Liver (tissue), 9 donors: ENCODE results near the gene C1orf210. TPM values are rescaled to one million over a fixed set of nuclear protein-coding genes. Genes with fewer than 3 reads are reported as not detected.

Experiments
- DNase-seq: peaks from one replicate; pipeline ENCODE4 v3.0.0-alpha.2; 2017; ENCODE audit warnings: low spot score
- H3K27ac ChIP-seq, 2 donors: one replicate each; pipeline ENCODE4 v1.7.0; 2013; ENCODE audit warnings: inconsistent platforms in 2 of 2, low read length in 2 of 2, control low read depth in 1 of 2, low read depth in 1 of 2, mild to moderate bottlenecking in 1 of 2
- H3K27me3 ChIP-seq, 4 donors: one replicate each; pipeline versions ENCODE4 v1.6.1 to v1.7.0; 2013; ENCODE audit warnings: low read length in 3 of 4, inconsistent platforms in 1 of 4, mild to moderate bottlenecking in 1 of 4, moderate library complexity in 1 of 4; ENCODE audit not compliant: control insufficient read depth in 4 of 4, insufficient read depth in 4 of 4
- H3K36me3 ChIP-seq, 4 donors: one replicate each; pipeline versions ENCODE4 v1.6.1 to v1.7.0; 2013; ENCODE audit warnings: low read length in 3 of 4, mild to moderate bottlenecking in 3 of 4, low read depth in 1 of 4, moderate library complexity in 1 of 4; ENCODE audit not compliant: control insufficient read depth in 4 of 4, insufficient read depth in 3 of 4
- H3K4me1 ChIP-seq, 4 donors: one replicate each; pipeline versions ENCODE4 v1.6.1 to v1.7.0; 2013; ENCODE audit warnings: low read length in 3 of 4, mild to moderate bottlenecking in 3 of 4, moderate library complexity in 1 of 4; ENCODE audit not compliant: control insufficient read depth in 4 of 4, insufficient read depth in 4 of 4
- H3K4me3 ChIP-seq, 3 donors: one replicate each; pipeline versions ENCODE4 v1.6.1 to v1.7.0; 2013; ENCODE audit warnings: low read length in 3 of 3, control low read depth in 1 of 3, low read depth in 1 of 3, mild to moderate bottlenecking in 1 of 3
- H3K9ac ChIP-seq, 2 donors: one replicate each; pipeline ENCODE4 v1.7.0; 2013; ENCODE audit warnings: low read length in 2 of 2, mild to moderate bottlenecking in 2 of 2, moderate library complexity in 2 of 2, control low read depth in 1 of 2, low read depth in 1 of 2
- H3K9me3 ChIP-seq, 4 donors: one replicate each; pipeline versions ENCODE4 v1.6.1 to v1.7.0; 2013; ENCODE audit warnings: low read length in 3 of 4; ENCODE audit not compliant: control insufficient read depth in 4 of 4
- EGR1 ChIP-seq, 2 donors: IDR thresholded peaks; 2 replicates each; pipeline ENCODE4 v1.6.1; 2016 to 2018; ENCODE audit warnings: antibody characterized with exemption in 2 of 2, low read depth in 2 of 2
- FOXA1 ChIP-seq: IDR thresholded peaks from 2 replicates; pipeline ENCODE4 v1.6.1; 2016; ENCODE audit warnings: antibody characterized with exemption
- FOXA2 ChIP-seq: IDR thresholded peaks from 2 replicates; pipeline ENCODE4 v1.6.1; 2016; ENCODE audit warnings: antibody characterized with exemption
- GABPA ChIP-seq, 2 donors: IDR thresholded peaks in 1 of 2; conservative IDR thresholded peaks in 1 of 2; 2 replicates each; pipeline ENCODE4 v1.6.1; 2016; ENCODE audit warnings: antibody characterized with exemption in 2 of 2, mild to moderate bottlenecking in 1 of 2, moderate library complexity in 1 of 2
- HNF4A ChIP-seq, 2 donors: conservative IDR thresholded peaks; 2 replicates each; pipeline ENCODE4 v1.6.1; 2016; ENCODE audit warnings: antibody characterized with exemption in 2 of 2, mild to moderate bottlenecking in 2 of 2
- HNF4G ChIP-seq: IDR thresholded peaks from 2 replicates; pipeline ENCODE4 v1.6.1; 2016; ENCODE audit warnings: antibody characterized with exemption
- JUND ChIP-seq, 2 donors: IDR thresholded peaks; 2 replicates each; pipeline ENCODE4 v1.6.1; 2016; ENCODE audit warnings: antibody characterized with exemption in 2 of 2
- NR2F2 ChIP-seq: IDR thresholded peaks from 2 replicates; pipeline ENCODE4 v1.6.1; 2016; ENCODE audit warnings: antibody characterized with exemption
- RAD21 ChIP-seq, 2 donors: IDR thresholded peaks; 2 replicates each; pipeline ENCODE4 v1.6.1; 2016; ENCODE audit warnings: antibody characterized with exemption in 2 of 2, mild to moderate bottlenecking in 2 of 2
- RXRA ChIP-seq, 2 donors: IDR thresholded peaks; 2 replicates each; pipeline ENCODE4 v1.6.1; 2017 to 2018; ENCODE audit warnings: antibody characterized with exemption in 2 of 2, mild to moderate bottlenecking in 1 of 2
- SP1 ChIP-seq: IDR thresholded peaks from 2 replicates; pipeline ENCODE4 v1.6.1; 2018; ENCODE audit warnings: antibody characterized with exemption, mild to moderate bottlenecking
- TAF1 ChIP-seq: conservative IDR thresholded peaks from 2 replicates; pipeline ENCODE4 v1.6.1; 2016; ENCODE audit warnings: antibody characterized with exemption, mild to moderate bottlenecking
- YY1 ChIP-seq: IDR thresholded peaks from 2 replicates; pipeline ENCODE4 v1.6.1; 2016; ENCODE audit warnings: antibody characterized with exemption, mild to moderate bottlenecking
- WGBS: extraction: QIAGEN DNeasy Blood & Tissue Kit; methylation state at CpG from one replicate; pipeline ENCODE4 v1.1.7; 2013; 5-methylcytosine and 5-hydroxymethylcytosine counted together
- polyA plus RNA-seq, 2 donors: library from polyadenylated mRNA; stranded (reverse) in 1 of 2; unstranded in 1 of 2; fragments of 200-250 nt in 1 of 2; fragments of >200 nt in 1 of 2; fragmentation: Nextera tagmentation in 1 of 2; extraction: Ambion mirVana in 1 of 2; gene quantifications; one replicate each; pipeline versions ENCODE4 v1.2.1 to v1.2.3, GENCODE V29; 2013 to 2015
- total RNA-seq, 2 donors: library from RNA; depleted of rRNA; stranded (reverse); fragments of >200 nt; gene quantifications; one replicate each; pipeline ENCODE4 v1.2.3, GENCODE V29; 2014
- TF ChIP-seq, protein P1 (sequence below): IDR thresholded peaks from 2 replicates; pipeline ENCODE4 v1.6.1; 2016; ENCODE audit warnings: antibody characterized with exemption
- TF ChIP-seq, protein P2 (sequence below): IDR thresholded peaks from 2 replicates; pipeline ENCODE4 v1.6.1; 2016; ENCODE audit warnings: antibody characterized with exemption
- TF ChIP-seq, protein P3 (sequence below): IDR thresholded peaks from 2 replicates; pipeline ENCODE4 v1.6.1; 2016; ENCODE audit warnings: antibody characterized with exemption, mild to moderate bottlenecking
- donor health status: healthy.
- donor health status: healthy.
- donor health status: healthy.
- donor health status: healthy.
- donor health status: healthy.

C1orf210 gene
- total and polyA plus RNA-seq, 4 donors = 0.75 to 5.0 (median 1.2) TPM

DNA sequence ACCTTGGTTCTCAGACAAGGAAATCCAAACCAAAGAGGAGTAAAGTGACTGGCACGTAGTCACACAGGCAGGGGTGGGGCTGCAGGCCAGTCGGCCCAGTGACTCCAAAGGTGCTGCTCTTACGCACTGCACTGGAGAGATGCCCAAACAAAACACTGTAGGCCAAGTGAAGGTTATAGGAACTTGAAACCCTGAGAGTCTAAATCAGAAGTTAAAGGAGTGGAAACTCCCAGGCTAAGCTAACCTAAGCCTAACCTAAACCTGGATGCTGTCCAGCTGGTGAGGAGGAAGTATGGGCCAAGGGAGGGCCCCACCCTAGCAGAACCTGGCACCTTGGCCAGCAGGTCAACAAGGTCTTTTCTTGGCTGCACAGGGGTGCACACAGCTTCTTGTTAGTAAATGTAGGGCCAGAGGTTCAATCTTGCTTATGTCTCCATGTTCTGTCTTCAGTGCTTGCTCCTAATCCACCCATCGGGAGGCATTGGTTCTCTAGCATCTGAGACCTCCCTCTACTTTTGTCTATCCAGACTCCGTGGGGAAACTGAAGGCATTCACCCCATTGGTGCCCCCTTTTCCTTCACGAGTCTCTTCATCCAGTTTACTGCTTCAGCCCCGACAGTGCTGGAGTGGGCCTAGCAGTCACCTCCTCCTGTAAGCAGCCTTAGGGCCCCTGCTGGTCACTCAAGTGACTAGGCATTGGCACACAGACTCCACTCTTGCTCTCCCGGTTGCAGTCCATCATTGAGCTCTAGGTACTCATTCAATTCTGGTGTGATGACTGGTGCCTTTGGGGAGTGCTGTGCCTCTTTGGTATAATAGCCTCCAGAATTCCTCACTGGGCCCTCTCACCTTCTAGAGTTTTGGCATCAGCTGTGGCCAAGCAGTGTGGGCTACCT lies 28.5 kb downstream of the C1orf210 start (continued):
- TF ChIP-seq YY1 (no peak), GABPA (IDR thresholded peaks at IDR 0.05 in 1 of 2, conservative IDR thresholded peaks at IDR 0.05 in 1 of 2) (no peak)

DNA sequence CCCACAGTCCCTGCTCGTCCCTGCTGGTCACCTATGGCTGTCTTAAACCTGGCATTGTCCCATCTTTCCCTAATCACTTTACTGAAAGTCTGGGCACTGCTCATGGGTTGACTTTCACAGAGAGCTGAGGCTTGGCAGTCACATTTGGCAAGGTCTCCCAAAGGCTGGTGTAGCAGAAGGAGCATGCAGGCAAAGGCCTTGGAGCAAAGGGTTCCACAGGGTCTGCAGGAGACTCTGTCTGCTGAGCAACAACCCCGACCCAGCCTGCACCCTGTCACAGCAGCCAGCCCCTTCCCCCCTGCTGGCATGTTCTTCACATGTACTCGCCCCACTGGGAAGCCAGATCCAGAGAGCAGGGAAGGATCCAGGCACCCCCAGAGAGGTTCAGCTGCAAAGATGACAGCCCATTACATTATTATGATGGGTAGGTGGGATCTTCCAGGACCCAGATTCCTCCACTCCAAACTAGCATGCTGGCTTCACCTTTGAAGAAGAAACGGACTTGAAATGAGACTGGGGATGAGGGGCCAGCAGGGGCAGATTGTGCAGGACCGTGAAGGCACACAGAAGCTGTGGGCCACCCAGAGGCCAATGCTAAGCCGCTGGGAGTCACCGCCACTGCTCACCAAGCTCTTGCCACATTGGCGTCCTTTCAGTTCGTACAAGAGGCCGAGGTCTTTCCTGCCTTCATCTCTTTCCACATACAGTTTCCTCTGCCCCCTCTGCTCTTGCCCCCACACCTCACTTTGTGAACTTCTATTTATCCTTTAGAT lies 29.8 kb downstream of the C1orf210 start:
- Histone ChIP-seq H3K27me3 (no peaks in the 10 kb centered on the region), H3K9me3 (no peaks in the 10 kb centered on the region), H3K27ac (no peak overlapping the region), H3K36me3 (no peaks in the 10 kb centered on the region), H3K4me1 (peaks cover 11 to 42% (median 37%) of the 10 kb centered on the region in 4 donors), H3K9ac (no peak overlapping the region), H3K4me3 (no peak overlapping the region)
- TF ChIP-seq, protein P1, sequence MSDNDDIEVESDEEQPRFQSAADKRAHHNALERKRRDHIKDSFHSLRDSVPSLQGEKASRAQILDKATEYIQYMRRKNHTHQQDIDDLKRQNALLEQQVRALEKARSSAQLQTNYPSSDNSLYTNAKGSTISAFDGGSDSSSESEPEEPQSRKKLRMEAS = no peak
- no peak for TF ChIP-seq RAD21 (IDR thresholded peaks at IDR 0.05)
- no peak for TF ChIP-seq NR2F2
- no peak for TF ChIP-seq GABPA (IDR thresholded peaks at IDR 0.05 in 1 of 2, conservative IDR thresholded peaks at IDR 0.05 in 1 of 2)
- TF ChIP-seq, protein P2, sequence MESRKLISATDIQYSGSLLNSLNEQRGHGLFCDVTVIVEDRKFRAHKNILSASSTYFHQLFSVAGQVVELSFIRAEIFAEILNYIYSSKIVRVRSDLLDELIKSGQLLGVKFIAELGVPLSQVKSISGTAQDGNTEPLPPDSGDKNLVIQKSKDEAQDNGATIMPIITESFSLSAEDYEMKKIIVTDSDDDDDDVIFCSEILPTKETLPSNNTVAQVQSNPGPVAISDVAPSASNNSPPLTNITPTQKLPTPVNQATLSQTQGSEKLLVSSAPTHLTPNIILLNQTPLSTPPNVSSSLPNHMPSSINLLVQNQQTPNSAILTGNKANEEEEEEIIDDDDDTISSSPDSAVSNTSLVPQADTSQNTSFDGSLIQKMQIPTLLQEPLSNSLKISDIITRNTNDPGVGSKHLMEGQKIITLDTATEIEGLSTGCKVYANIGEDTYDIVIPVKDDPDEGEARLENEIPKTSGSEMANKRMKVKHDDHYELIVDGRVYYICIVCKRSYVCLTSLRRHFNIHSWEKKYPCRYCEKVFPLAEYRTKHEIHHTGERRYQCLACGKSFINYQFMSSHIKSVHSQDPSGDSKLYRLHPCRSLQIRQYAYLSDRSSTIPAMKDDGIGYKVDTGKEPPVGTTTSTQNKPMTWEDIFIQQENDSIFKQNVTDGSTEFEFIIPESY = no peak
- TF ChIP-seq FOXA1 = no peak
- TF ChIP-seq TAF1 = no peak
- 75% methylated on average over 10 of the region's 10 CpGs for WGBS
- peak; percentile 24 for DNase-seq

DNA sequence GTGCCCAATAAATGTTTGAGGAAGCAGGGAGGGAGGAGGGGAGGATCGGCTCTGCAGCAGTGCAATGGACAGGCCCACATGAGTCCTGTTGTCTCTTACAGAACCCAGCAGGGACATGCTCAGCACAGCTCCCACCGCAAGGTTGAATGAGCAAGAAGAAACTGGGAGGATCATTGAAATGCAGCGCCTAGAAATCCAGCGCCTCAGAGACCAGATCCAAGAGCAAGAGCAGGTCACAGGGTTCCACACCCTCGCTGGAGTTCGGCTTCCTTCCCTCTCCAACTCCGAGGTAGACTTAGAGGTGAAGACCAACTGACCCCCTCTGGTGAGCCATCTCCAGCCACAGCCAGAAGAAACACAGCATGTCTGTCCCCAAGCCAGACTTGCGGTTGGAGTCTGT lies 31.5 kb downstream of the C1orf210 start:
- no peaks in the 10 kb centered on the region for H3K36me3 ChIP-seq
- no peak overlapping the region for H3K4me3 ChIP-seq
- TF ChIP-seq, protein P2 = no peak
- TF ChIP-seq, protein P3, sequence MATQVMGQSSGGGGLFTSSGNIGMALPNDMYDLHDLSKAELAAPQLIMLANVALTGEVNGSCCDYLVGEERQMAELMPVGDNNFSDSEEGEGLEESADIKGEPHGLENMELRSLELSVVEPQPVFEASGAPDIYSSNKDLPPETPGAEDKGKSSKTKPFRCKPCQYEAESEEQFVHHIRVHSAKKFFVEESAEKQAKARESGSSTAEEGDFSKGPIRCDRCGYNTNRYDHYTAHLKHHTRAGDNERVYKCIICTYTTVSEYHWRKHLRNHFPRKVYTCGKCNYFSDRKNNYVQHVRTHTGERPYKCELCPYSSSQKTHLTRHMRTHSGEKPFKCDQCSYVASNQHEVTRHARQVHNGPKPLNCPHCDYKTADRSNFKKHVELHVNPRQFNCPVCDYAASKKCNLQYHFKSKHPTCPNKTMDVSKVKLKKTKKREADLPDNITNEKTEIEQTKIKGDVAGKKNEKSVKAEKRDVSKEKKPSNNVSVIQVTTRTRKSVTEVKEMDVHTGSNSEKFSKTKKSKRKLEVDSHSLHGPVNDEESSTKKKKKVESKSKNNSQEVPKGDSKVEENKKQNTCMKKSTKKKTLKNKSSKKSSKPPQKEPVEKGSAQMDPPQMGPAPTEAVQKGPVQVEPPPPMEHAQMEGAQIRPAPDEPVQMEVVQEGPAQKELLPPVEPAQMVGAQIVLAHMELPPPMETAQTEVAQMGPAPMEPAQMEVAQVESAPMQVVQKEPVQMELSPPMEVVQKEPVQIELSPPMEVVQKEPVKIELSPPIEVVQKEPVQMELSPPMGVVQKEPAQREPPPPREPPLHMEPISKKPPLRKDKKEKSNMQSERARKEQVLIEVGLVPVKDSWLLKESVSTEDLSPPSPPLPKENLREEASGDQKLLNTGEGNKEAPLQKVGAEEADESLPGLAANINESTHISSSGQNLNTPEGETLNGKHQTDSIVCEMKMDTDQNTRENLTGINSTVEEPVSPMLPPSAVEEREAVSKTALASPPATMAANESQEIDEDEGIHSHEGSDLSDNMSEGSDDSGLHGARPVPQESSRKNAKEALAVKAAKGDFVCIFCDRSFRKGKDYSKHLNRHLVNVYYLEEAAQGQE = no peak
- TF ChIP-seq SP1 (no peak), NR2F2 (no peak), JUND (IDR thresholded peaks at IDR 0.05) (no peak), RXRA (IDR thresholded peaks at IDR 0.05) (no peak), TAF1 (no peak), EGR1 (IDR thresholded peaks at IDR 0.05; ENCODE audit: low read depth in 2 of 2) (no peak), FOXA2 (no peak), HNF4G (no peak), HNF4A (conservative IDR thresholded peaks at IDR 0.05) (no peak), FOXA1 (no peak)
- TF ChIP-seq, protein P1 = no peak
- WGBS = 95% methylated on average over 8 of the region's 8 CpGs
- H3K9me3 ChIP-seq = no peaks in the 10 kb centered on the region
- peak; percentile 19 for DNase-seq
- no peaks in the 10 kb centered on the region for H3K27me3 ChIP-seq
- no peak overlapping the region for H3K27ac ChIP-seq
- H3K9ac ChIP-seq = no peak overlapping the region
- H3K4me1 ChIP-seq = peaks cover 11 to 43% (median 37%) of the 10 kb centered on the region in 4 donors
